Esophagus squamous epithelium (tissue), 4 donors: ENCODE measurements around the gene DENND2A.

Experiments
- CTCF ChIP-seq, 6 experiments: fragments of 450-650 bp in 4 of 6; fragments of 200-600 bp in 2 of 6; sonication (generic) in 2 of 6; IDR thresholded peaks; one replicate each; pipeline ENCODE4 v1.5.1; 2016 to 2019; ENCODE audit warnings: antibody characterized with exemption in 6 of 6, mild to moderate bottlenecking in 4 of 6, moderate library complexity in 4 of 6
- POLR2A ChIP-seq, 4 donors: fragments of 450-650 bp; IDR thresholded peaks; one replicate each; pipeline ENCODE4 v1.6.1; 2017; ENCODE audit warnings: antibody characterized with exemption in 4 of 4, mild to moderate bottlenecking in 4 of 4, moderate library complexity in 3 of 4

DNA sequence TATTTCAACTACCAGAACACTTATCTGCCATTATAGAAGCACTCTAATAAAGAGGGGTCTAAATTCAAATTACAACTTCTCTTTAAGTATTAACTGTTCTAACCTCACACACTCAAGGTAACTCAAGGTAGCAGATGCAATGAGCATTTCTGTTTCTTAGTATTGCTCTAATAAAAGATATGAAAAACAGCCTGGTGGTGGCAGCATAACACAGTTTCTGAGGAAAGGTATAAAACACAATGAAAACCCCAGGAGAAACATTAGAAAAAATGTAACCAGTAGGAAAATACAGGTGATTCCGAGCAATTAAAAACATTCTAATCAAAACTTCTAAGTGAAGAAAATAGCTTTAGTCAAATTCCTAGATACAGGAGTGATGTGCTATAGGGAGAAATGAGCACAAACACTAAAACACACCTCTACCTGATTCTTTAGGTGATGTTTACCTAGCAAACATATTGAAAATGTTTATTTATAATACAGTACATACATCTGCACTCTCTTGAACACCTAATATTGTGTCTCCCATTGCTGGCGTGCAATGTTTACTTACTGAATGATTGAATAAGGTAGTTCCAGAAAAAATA lies 164.8 kb downstream of the DENND2A start:
- peak; percentile 32 to 70 (median 47) for TF ChIP-seq CTCF (IDR thresholded peaks at IDR 0.05)
- TF ChIP-seq POLR2A (IDR thresholded peaks at IDR 0.05), result no peak
